OCI-LY1 (cell line): ENCODE results near the gene PRSS23.
"Not testable (repeated sequence)": the region's sequence is repeated elsewhere in the genome, so short reads cannot be mapped to it uniquely, and the experiment has no call there.

Experiments used
- EZH2 ChIP-seq: fragments of 200-600 bp; sonication (generic), shearing (Covaris generic); IDR thresholded peaks from 2 replicates; pipeline ENCODE4 v1.8.0; 2017; ENCODE audit warnings: borderline replicate concordance, mixed run types, mild to moderate bottlenecking, antibody characterized with exemption, low read length, moderate library complexity, mixed read lengths
- TF ChIP-seq, protein P1 (sequence below): fragments of 200-600 bp; sonication (generic), shearing (Covaris generic); IDR thresholded peaks from 2 replicates; pipeline ENCODE4 v1.5.1; 2017; ENCODE audit warnings: mild to moderate bottlenecking, antibody characterized with exemption, low read length, moderate library complexity, mixed read lengths

DNA sequence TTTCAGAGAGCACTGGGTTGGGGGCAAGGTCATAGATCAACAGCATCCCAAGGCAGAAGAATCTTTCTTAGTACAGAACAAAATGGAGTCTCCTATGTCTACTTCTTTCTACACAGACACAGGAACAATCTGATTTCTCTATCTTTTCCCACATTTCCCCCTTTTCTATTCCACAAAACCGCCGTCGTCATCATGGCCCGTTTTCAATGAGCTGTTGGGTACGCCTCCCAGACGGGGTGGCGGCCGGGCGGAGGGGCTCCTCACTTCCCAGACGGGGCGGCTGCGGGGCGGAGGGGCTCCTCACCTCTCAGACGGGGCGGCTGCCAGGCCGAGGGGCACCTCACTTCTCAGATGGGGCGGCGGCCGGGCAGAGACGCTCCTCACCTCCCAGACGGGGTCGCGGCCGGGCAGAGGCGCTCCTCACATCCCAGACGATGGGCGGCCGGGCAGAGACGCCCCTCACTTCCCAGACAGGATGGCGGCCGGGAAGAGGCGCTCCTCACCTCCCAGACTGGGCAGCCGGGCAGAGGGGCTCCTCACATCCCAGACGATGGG is 29.8 kb upstream of the PRSS23 start:
- TF ChIP-seq, protein P1, sequence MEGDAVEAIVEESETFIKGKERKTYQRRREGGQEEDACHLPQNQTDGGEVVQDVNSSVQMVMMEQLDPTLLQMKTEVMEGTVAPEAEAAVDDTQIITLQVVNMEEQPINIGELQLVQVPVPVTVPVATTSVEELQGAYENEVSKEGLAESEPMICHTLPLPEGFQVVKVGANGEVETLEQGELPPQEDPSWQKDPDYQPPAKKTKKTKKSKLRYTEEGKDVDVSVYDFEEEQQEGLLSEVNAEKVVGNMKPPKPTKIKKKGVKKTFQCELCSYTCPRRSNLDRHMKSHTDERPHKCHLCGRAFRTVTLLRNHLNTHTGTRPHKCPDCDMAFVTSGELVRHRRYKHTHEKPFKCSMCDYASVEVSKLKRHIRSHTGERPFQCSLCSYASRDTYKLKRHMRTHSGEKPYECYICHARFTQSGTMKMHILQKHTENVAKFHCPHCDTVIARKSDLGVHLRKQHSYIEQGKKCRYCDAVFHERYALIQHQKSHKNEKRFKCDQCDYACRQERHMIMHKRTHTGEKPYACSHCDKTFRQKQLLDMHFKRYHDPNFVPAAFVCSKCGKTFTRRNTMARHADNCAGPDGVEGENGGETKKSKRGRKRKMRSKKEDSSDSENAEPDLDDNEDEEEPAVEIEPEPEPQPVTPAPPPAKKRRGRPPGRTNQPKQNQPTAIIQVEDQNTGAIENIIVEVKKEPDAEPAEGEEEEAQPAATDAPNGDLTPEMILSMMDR = not testable (repeated sequence)
- TF ChIP-seq EZH2 = not testable (repeated sequence)
